ENCODE results near the gene CENPM.

The CENPM gene

GRCh38 chr22:41946629-41947423 lies at the start of gene CENPM:
Gene CENPM, minus strand, starts transcription at chr22:41947152. Its CDS starts 76 bp downstream, at chr22:41947076.
- Histone ChIP-seq H3K27me3 (ENCODE audit: insufficient read depth, low read depth) (no peaks in the 10 kb centered on the region), H3K9ac (peak within 1 kb of the TSS; percentile 89), H3K4me3 (IDR thresholded peaks at IDR 0.05; ENCODE audit: insufficient read depth, low read depth, low read length) (no peak within 1 kb of the TSS), H3K4me1 (ENCODE audit: low read depth, poor library complexity, severe bottlenecking) (peaks cover 22% of the 10 kb centered on the region), H4K20me1 (ENCODE audit: insufficient read depth) (no peaks in the 10 kb centered on the region), H3K36me3 (ENCODE audit: insufficient read depth) (peaks cover 3% of the 10 kb centered on the region; the same call in 1 of the 2 replicates), H3K79me2 (ENCODE audit: insufficient read depth, low read depth) (peaks cover 27% of the 10 kb centered on the region), H3K4me2 (peak within 1 kb of the TSS; percentile 81), H3K27ac (peak within 1 kb of the TSS; percentile 75), H2AFZ (ENCODE audit: low read depth) (peak within 1 kb of the TSS; percentile 84)
- no peak for TF ChIP-seq CTCF (conservative IDR thresholded peaks at IDR 0.05; ENCODE audit: low read depth, low read length)

- Histone ChIP-seq H4K20me1 (ENCODE audit: insufficient read depth) (no peaks in the 10 kb centered on the region), H3K36me3 (ENCODE audit: insufficient read depth) (no peaks in the 10 kb centered on the region), H3K27ac (no peak overlapping the region), H3K9ac (no peak overlapping the region), H3K27me3 (ENCODE audit: insufficient read depth, low read depth) (no peaks in the 10 kb centered on the region), H3K4me1 (ENCODE audit: low read depth, poor library complexity, severe bottlenecking) (peaks cover 13% of the 10 kb centered on the region), H3K4me3 (IDR thresholded peaks at IDR 0.05; ENCODE audit: insufficient read depth, low read depth, low read length) (no peak overlapping the region), H3K4me2 (no peak overlapping the region), H2AFZ (ENCODE audit: low read depth) (no peak overlapping the region), H3K79me2 (ENCODE audit: insufficient read depth, low read depth) (no peaks in the 10 kb centered on the region)
- no peak for TF ChIP-seq CTCF (conservative IDR thresholded peaks at IDR 0.05; ENCODE audit: low read depth, low read length)
Measured at GRCh38 chr22:41995211-41995610, 48.3 kb upstream of the CENPM start.

DNA sequence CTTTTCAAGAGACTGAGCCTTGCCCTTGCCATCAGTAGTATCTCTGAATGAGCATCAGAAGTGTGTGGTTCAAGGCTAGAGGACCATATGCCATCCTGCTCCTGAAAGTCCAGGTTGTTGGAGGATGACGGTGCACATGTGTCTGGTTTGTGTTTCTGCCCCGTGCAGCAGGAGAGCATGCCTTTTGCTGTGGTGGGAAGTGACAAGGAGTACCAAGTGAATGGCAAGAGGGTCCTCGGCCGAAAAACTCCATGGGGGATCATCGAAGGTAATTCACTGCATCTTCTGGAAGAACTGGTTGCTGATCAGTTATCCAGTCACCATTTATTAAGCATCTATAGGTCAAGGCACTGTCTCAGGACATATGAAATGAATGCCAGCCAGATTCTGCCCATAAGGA lies 45.5 kb upstream of the CENPM start:
- no peak for TF ChIP-seq CTCF (conservative IDR thresholded peaks at IDR 0.05; ENCODE audit: low read depth, low read length)
- Histone ChIP-seq H3K27me3 (ENCODE audit: insufficient read depth, low read depth) (no peaks in the 10 kb centered on the region), H3K36me3 (ENCODE audit: insufficient read depth) (no peaks in the 10 kb centered on the region)

GRCh38 chr22:41991111-41991510 lies 44.2 kb upstream of the CENPM start:
- Histone ChIP-seq H3K36me3 (ENCODE audit: insufficient read depth) (no peaks in the 10 kb centered on the region), H3K4me1 (ENCODE audit: low read depth, poor library complexity, severe bottlenecking) (no peaks in the 10 kb centered on the region), H3K79me2 (ENCODE audit: insufficient read depth, low read depth) (no peaks in the 10 kb centered on the region), H3K27me3 (ENCODE audit: insufficient read depth, low read depth) (no peaks in the 10 kb centered on the region), H3K27ac (no peak overlapping the region), H4K20me1 (ENCODE audit: insufficient read depth) (no peaks in the 10 kb centered on the region), H2AFZ (ENCODE audit: low read depth) (no peak overlapping the region), H3K4me3 (IDR thresholded peaks at IDR 0.05; ENCODE audit: insufficient read depth, low read depth, low read length) (no peak overlapping the region), H3K4me2 (no peak overlapping the region), H3K9ac (no peak overlapping the region)
- no peak for TF ChIP-seq CTCF (conservative IDR thresholded peaks at IDR 0.05; ENCODE audit: low read depth, low read length)

More for the DNA sequence above, 45.5 kb upstream of the CENPM start:
- Histone ChIP-seq H3K9ac (no peak overlapping the region), H3K79me2 (ENCODE audit: insufficient read depth, low read depth) (no peaks in the 10 kb centered on the region), H2AFZ (ENCODE audit: low read depth) (no peak overlapping the region), H3K4me3 (IDR thresholded peaks at IDR 0.05; ENCODE audit: insufficient read depth, low read depth, low read length) (no peak overlapping the region), H3K4me1 (ENCODE audit: low read depth, poor library complexity, severe bottlenecking) (no peaks in the 10 kb centered on the region), H3K27ac (no peak overlapping the region), H3K4me2 (no peak overlapping the region), H4K20me1 (ENCODE audit: insufficient read depth) (no peaks in the 10 kb centered on the region)

All from KMS-11 (cell line).